Panc1 (cell line): ENCODE data around the gene AMFR.

ENCODE experiments used
- CTCF ChIP-seq: fragments of 450-650 bp; IDR thresholded peaks from 2 replicates; pipeline ENCODE4 v1.5.1; 2017; ENCODE audit warnings: mild to moderate bottlenecking
- SIN3A ChIP-seq: IDR thresholded peaks from 2 replicates; pipeline ENCODE4 v1.6.1; 2012; ENCODE audit warnings: low read depth, mild to moderate bottlenecking, low read length, moderate library complexity, borderline replicate concordance; ENCODE audit not compliant: insufficient read depth

- TF ChIP-seq CTCF (no peak), SIN3A (no peak)
Observed at GRCh38 chr16:56360117-56361008, 65.0 kb downstream of the AMFR start.
